NK-92 treated with Interleukin-12 subunit alpha and Interleukin-12 subunit beta, amount 100 ng/mL, for 24 hours (cell line): ENCODE data around the gene NINJ2.
"Not testable (repeated sequence)": the region's sequence is repeated elsewhere in the genome, so short reads cannot be mapped to it uniquely, and the experiment has no call there.

Source experiments
- DNase-seq: peaks from one replicate; lab custom pipeline; 2025; lab: John Stamatoyannopoulos, UW

Gene NINJ2, protein sequence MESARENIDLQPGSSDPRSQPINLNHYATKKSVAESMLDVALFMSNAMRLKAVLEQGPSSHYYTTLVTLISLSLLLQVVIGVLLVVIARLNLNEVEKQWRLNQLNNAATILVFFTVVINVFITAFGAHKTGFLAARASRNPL

DNA sequence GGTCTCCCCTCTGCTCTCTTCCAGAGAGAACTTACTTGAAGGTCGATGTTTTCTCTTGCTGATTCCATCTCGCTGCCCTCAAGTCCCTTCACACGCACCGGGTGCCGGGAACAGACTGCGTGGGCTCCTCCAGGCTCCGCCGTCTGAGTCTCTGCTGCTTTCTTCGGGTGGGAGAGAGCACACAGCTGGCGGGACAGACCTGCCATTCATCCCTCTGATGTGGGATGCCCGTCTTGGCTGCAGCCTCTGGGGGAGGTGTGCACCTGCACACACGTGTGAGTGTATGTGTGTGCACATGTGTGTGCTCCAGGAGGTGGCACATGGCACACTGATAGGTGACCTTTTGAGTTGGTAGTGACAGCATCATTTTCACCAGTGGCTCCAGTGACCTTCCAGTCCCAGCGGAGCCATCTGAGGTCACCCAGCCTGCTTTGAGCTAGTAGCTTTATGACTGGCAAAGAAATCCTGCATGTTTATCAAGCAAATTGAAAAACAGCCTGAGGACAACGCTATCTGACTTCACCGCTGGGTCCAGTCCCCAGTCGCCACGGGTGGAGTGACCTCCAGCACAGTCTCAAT is at the start of gene NINJ2:
TSS of gene NINJ2 (minus strand) at position 153 of the 579 bp plus-strand sequence. CDS start at position 68, 85 bp downstream.
- no peak for DNase-seq

- DNase-seq, result no peak
These were observed 49.1 kb upstream of the NINJ2 start for GRCh38 chr12:712172-712863.

DNA sequence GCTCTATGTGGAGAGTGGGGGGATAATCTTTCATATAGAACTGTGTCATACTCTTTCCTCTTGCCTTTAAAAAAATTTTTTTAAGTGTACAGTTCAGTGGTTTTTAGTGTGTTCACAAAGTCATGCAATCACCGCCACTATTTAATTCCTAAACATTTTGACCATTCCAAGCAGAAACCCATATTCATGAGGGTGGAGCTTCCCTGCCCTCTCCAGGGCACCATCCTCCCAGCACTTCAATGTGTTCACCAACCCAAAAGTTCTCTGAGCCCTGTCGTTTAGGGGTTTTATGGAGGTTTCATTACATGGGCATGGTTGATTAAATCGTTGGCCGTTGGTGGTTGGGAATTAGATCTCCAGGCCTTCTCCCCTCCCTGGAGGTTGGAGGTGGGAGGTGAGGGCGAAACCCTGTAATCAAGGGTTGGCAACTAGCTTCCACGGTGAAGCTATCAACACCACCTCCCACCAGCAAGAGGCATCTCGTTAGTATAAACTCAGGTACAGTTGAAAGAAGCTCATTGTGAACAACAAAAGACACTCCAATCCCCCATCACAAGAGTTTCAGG is 46.3 kb upstream of the NINJ2 start:
- DNase-seq, result no peak

- DNase-seq, result not testable (repeated sequence)
These were observed 44.8 kb upstream of the NINJ2 start for GRCh38 chr12:708084-708483.

GRCh38 chr12:704516-705242 is 41.4 kb upstream of the NINJ2 start:
- DNase-seq, result no peak

GRCh38 chr12:701896-702539 is 38.8 kb upstream of the NINJ2 start:
- no peak for DNase-seq

DNA sequence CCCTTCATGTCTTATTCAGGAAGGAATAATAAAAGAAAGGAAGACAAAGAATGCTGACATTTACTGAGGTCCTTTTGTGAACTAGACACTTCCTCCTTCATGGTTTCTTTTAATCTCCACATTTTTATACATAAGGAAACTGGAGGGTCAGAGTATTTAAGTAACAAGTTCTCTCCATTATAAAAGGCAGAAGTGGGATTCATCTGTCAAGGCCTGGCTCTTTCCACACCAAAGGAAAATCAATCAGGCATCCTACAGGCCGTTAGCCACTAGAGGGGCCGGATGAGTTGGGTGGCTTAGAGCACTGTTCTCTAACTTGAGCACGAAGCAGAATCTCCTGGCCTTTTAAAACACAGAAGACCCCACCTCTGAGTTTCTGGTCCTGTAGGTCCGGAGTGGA is 36.8 kb upstream of the NINJ2 start:
- DNase-seq, result no peak

GRCh38 chr12:698222-698621 is 35.0 kb upstream of the NINJ2 start:
- not testable (repeated sequence) for DNase-seq

- no peak for DNase-seq
These were observed 34.2 kb upstream of the NINJ2 start for GRCh38 chr12:697481-697880.

DNA sequence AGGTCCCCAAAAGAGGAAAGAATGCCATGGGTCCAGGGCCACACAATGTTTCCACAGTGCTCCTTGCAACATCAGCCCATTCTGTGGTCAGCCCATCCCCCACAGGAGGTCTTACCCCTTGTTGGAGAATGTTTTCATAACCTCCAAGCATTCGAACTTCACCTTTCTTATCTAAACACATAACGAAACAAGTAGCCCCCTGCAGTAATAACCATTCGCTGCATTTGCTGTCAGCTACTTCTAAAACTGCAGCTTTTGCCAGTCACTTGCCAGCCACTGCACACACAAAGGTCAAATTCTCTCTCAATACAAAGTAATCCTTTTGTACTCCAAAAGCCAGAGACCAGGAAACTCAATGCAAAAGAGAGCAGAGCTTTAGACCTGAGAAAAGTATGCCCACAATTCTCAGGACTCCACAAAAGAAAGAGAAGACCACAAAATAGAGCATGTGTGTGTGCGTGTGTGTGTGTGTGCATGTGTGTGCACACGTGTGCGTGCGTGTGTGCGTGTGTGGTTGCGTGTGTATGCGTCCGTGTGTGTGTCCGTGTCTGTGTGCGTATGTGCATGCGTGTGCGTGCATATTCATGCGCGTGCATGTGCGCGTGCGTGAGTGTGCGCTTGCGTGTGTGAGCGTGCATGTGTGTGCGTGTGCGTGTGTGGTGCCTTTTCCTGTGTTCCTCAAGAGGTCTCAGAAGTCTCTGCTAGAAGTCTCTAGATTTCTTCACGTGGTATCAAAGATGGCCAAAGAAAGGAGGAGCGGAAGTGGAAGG is 31.7 kb upstream of the NINJ2 start:
- no peak for DNase-seq

- no peak for DNase-seq
These were observed 30.8 kb upstream of the NINJ2 start for GRCh38 chr12:693934-694533.

DNA sequence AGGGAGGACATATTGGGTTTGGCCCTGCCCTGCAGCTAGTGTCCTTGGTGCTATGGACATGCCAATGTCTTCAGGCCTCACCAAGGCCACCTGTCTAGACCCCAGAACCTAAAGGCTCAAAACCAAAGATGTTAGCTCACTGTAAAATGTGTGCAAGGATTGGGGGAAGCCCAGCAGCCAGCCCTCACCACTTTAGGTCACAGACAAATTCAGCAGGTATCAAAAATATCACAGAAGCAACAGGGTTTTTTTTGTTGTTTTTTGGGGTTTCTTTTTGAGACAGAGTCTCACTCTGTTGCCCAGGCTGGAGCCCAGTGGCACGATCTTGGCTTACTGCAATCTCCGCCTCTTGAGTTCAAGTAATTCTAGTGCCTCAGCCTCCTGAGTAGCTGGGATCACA is 29.0 kb upstream of the NINJ2 start:
- DNase-seq, result no peak

GRCh38 chr12:690466-690865 is 27.2 kb upstream of the NINJ2 start:
- no peak for DNase-seq

- DNase-seq, result peak; percentile 40
These were observed 22.1 kb upstream of the NINJ2 start for GRCh38 chr12:685388-685787.

GRCh38 chr12:684416-684815 is 21.2 kb upstream of the NINJ2 start:
- no peak for DNase-seq

GRCh38 chr12:681568-682256 is 18.5 kb upstream of the NINJ2 start:
- no peak for DNase-seq

DNA sequence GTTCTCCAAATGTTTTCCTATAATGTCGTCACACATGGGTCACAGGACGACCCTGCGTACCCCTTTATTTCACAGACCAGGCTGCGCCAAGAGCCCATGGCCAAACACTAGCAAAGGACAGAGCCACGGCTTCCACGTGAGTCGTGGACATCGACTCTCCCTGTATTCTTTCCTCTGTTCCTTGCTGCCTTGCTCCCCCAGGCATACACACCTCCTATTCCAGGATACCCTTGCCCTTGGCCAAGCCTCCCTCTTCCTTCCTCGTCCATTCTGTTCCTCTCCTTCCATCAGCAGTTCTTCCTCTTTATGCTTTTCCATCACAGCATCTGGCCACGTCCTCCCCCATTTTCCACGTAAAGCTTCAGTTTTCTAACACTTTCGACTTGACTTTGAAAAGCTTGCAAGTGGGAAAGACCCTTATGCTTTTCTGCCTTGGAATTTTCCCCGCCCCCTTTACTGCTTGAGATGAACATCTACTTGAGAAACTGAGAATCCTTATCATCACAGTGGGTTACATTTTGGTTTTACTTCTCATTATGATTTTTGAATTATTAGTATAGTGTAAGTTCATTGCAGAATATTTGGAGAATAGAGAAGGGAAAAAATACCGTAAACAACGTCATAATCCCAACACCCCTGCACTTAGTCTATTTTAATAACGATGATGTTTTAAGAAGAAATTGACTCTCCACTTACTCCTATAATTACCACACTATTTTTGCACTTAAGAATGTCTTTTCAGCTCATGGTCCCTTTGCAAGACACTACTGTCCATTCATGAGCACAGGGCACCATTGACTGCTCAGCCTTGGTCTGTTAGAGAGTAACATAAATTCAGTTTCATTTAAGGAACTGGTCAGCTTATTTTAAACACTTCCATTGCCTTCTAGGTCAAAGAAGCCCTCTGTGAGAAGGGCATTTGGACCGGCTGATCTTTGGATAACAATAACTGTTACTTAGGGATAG is 15.8 kb upstream of the NINJ2 start:
- no peak for DNase-seq

DNA sequence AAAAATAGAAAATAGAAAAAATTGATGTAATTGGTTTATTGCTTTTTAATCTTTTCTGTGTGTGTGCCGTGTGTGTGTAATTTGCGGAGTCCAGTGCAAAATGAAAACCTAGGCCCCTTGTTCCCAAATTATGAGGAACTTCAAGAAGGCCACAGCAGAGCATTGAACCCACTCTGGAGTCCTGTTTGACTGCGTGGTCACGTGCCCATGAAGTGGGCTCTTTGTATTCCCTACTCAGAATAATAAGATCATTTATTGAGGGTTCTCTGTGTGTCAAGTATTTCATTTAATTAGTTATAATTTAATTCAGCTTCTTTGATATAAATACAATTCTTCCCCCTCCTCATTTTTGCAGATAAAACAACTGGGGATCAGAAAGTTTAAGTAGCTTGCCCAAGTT is 12.3 kb upstream of the NINJ2 start:
- DNase-seq, result no peak

GRCh38 chr12:674272-674781 is 11.1 kb upstream of the NINJ2 start:
- DNase-seq, result peak; percentile 32
